ENCODE results near the gene RNF114.

DNA sequence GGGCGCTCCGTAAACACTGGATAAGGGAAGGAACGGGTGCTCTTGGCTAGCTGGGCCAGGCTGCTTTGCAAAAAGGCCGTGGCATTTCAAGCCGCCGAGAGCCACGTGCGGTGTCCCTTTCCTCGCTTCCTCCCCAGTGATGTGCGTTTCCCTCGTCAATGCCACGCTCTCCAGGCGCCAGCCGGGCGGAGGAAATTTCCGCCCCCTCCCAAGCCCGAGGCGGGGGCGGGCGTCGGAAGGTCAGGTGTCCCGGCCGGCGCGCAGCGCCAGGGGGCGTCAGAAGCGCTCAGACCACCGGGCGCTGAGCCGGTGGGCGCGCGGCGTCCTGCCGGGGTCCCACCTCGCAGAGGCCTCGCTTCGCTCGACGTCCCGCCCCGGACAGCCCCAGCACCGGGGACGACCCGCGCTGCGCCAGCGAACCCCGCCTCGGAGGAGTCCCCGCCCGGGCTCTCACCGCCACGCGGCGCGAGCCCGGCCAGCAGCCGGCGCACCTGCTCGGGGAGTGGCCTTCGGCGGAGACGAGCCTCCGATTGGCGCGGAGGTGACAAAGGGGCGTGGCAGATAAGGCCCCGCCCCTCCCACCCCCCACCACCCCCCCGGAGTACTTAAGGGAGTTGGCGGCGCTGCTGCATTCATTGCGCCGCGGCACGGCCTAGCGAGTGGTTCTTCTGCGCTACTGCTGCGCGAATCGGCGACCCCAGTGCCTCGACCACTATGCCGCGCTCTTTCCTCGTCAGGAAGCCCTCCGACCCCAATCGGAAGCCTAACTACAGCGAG lies 46.3 kb downstream of the RNF114 start, which contains the start of gene SNAI1:
- TF ChIP-seq GATA2 (IDR thresholded peaks at IDR 0.05; ENCODE audit: low read depth, low read length) (no peak), GATA3 (IDR thresholded peaks at IDR 0.05; ENCODE audit: low read depth, low read length) (no peak)

Data from SH-SY5Y (cell line).